Neural cell (in vitro differentiated cells): Measurements from ENCODE around the gene NFYB. TPM values are rescaled to one million over a fixed set of nuclear protein-coding genes. Genes with fewer than 3 reads are reported as not detected.

ENCODE experiments used
- H2AFZ ChIP-seq: fragments of 200-600, 300-800 bp; sonication (generic), shearing (Covaris generic); 2 replicates; pipeline ENCODE4 v1.6.0; 2014; ENCODE audit warnings: low read depth, mild to moderate bottlenecking, antibody characterized with exemption, low read length, moderate library complexity
- H3F3A ChIP-seq: fragments of 200-600 bp; shearing (Covaris generic); 2 replicates; pipeline ENCODE4 v1.6.1; 2016; ENCODE audit warnings: mild to moderate bottlenecking, moderate library complexity, mixed read lengths, antibody characterized with exemption, low read length; ENCODE audit not compliant: insufficient read depth, poor library complexity, severe bottlenecking
- H3K27ac ChIP-seq: fragments of 200-600, 300-800 bp; sonication (generic), shearing (Covaris generic); 2 replicates; pipeline ENCODE4 v1.5.1; 2014; ENCODE audit warnings: mild to moderate bottlenecking, low read length, moderate library complexity
- H3K27me3 ChIP-seq: fragments of 300-800, 200-600 bp; sonication (generic), shearing (Covaris generic); 2 replicates; pipeline ENCODE4 v1.6.0; 2014; ENCODE audit warnings: mild to moderate bottlenecking, low read depth, low read length, moderate library complexity; ENCODE audit not compliant: insufficient read depth
- H3K36me3 ChIP-seq: fragments of 300-800, 200-600 bp; sonication (generic), shearing (Covaris generic); 2 replicates; pipeline ENCODE4 v1.5.1; 2014; ENCODE audit warnings: mild to moderate bottlenecking, antibody characterized with exemption, low read length, moderate library complexity; ENCODE audit not compliant: insufficient read depth
- H3K4me2 ChIP-seq: fragments of 300-800, 200-600 bp; sonication (generic), shearing (Covaris generic); 2 replicates; pipeline ENCODE4 v1.6.0; 2014; ENCODE audit warnings: mild to moderate bottlenecking, low read length
- H3K4me3 ChIP-seq: fragments of 300-800, 200-600 bp; sonication (generic), shearing (Covaris generic); 2 replicates; pipeline ENCODE4 v1.5.1; 2014; ENCODE audit warnings: mild to moderate bottlenecking, low read length, moderate library complexity
- H3K79me2 ChIP-seq: fragments of 200-600 bp; shearing (Covaris generic); replicated peaks from 2 replicates; pipeline ENCODE4 v1.6.0; 2014; ENCODE audit warnings: mild to moderate bottlenecking, low read length, moderate library complexity; ENCODE audit not compliant: insufficient read depth
- H3K9ac ChIP-seq: fragments of 300-800, 200-600 bp; sonication (generic), shearing (Covaris generic); 2 replicates; pipeline ENCODE4 v1.6.1; 2016; ENCODE audit warnings: mild to moderate bottlenecking, low read length, mixed read lengths
- H3K9me2 ChIP-seq: fragments of 200-600 bp; shearing (Covaris generic); 2 replicates; pipeline ENCODE4 v1.6.1; 2016; ENCODE audit warnings: mild to moderate bottlenecking, low read length, mixed read lengths; ENCODE audit not compliant: insufficient read depth
- H3K9me3 ChIP-seq: fragments of 200-600, 300-800 bp; sonication (generic), shearing (Covaris generic); 2 replicates; pipeline ENCODE4 v1.6.1; 2016; ENCODE audit warnings: mild to moderate bottlenecking, mixed run types, low read length, moderate library complexity, mixed read lengths
- H4K20me1 ChIP-seq: fragments of 200-600 bp; shearing (Covaris generic); 2 replicates; pipeline ENCODE4 v1.6.1; 2016; ENCODE audit warnings: mild to moderate bottlenecking, mixed run types; ENCODE audit not compliant: insufficient read depth
- CTCF ChIP-seq: fragments of 450-650 bp; IDR thresholded peaks from 2 replicates; pipeline ENCODE4 v1.5.1; 2014; ENCODE audit warnings: antibody characterized with exemption, mild to moderate bottlenecking, moderate library complexity; ENCODE audit not compliant: poor library complexity, severe bottlenecking
- MXI1 ChIP-seq: fragments of 450-650 bp; conservative IDR thresholded peaks from 2 replicates; pipeline ENCODE4 v1.6.1; 2014; ENCODE audit warnings: antibody characterized with exemption, mild to moderate bottlenecking; ENCODE audit not compliant: poor library complexity, severe bottlenecking
- RAD21 ChIP-seq: fragments of 450-650 bp; conservative IDR thresholded peaks from 2 replicates; pipeline ENCODE4 v1.6.1; 2014; ENCODE audit warnings: antibody characterized with exemption, mild to moderate bottlenecking, moderate library complexity
- REST ChIP-seq: IDR thresholded peaks from 2 replicates; pipeline ENCODE4 v1.6.1; 2012; ENCODE audit warnings: borderline replicate concordance
- SMC3 ChIP-seq: fragments of 450-650 bp; conservative IDR thresholded peaks from 2 replicates; pipeline ENCODE4 v1.6.1; 2014; ENCODE audit warnings: antibody characterized with exemption, mild to moderate bottlenecking, moderate library complexity; ENCODE audit not compliant: poor library complexity
- TAF1 ChIP-seq: IDR thresholded peaks from 2 replicates; pipeline ENCODE4 v1.6.1; 2012; ENCODE audit warnings: low read depth
- polyA plus RNA-seq: library from polyadenylated mRNA; depleted of rRNA; stranded (reverse); fragments of >200 nt; gene quantifications from 2 replicates; pipeline ENCODE4 v1.2.3, GENCODE V29; 2014

NFYB gene
- polyA plus RNA-seq, 1 donor from 2014 or later: 60.8 TPM

DNA sequence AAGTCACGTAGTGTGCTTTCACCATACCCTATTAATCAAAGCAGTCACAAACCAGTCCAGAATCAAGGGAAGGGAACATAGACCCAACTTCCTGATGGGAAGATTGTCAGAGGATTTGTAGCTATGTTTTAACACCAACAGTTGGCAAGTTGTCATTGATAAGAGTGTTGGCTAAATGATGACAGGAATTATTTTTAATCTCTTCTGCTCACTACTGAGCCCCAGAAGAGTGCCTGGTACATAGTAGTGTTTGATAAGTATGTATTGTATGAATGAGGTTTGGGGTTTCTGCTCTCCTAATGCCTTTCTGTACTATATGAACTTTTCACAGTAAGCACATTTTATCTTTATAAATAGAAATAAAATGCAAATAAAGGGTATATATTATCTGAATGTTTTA lies 59.0 kb downstream of the NFYB start:
- Histone ChIP-seq H3K27ac (no peak overlapping the region), H3K4me2 (no peak overlapping the region), H3K27me3 (no peaks in the 10 kb centered on the region), H3F3A (no peaks in the 10 kb centered on the region), H3K9me2 (no peaks in the 10 kb centered on the region), H3K4me3 (no peak overlapping the region), H4K20me1 (no peaks in the 10 kb centered on the region), H3K79me2 (no peaks in the 10 kb centered on the region), H3K9ac (no peak overlapping the region), H2AFZ (no peak overlapping the region), H3K36me3 (peaks cover 21% of the 10 kb centered on the region), H3K9me3 (no peaks in the 10 kb centered on the region)
- TF ChIP-seq TAF1 (no peak), REST (no peak), CTCF (no peak), RAD21 (no peak)

DNA sequence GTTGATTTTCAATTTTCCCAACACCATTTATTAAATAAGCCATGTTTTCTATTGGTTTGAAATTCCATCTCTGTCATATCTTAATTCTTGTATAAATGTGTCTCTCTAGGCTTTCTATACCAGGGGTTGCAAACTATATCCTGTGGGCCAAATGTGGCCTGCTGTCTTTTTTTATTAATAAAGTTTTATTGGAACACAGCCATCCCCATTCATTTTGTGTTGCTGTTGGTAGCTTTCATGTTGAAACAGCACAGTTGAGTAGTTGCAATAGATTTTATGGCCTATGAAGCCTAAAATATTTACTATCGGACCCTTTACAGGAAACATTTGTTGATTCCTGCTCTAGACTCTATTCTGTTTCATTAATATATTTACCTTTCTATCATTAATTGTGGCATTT lies 64.3 kb downstream of the NFYB start:
- Histone ChIP-seq H3K4me3 (no peak overlapping the region), H3K36me3 (peaks cover 9% of the 10 kb centered on the region), H3K27ac (no peak overlapping the region), H3K9ac (no peak overlapping the region), H3K9me3 (no peaks in the 10 kb centered on the region), H3K9me2 (no peaks in the 10 kb centered on the region), H3F3A (no peaks in the 10 kb centered on the region), H4K20me1 (no peaks in the 10 kb centered on the region), H2AFZ (no peak overlapping the region), H3K4me2 (no peak overlapping the region), H3K27me3 (no peaks in the 10 kb centered on the region), H3K79me2 (no peaks in the 10 kb centered on the region)
- TF ChIP-seq TAF1: no peak
- no peak for TF ChIP-seq MXI1
- TF ChIP-seq REST: no peak
- no peak for TF ChIP-seq SMC3
